Measurements from ENCODE around the gene PPP2R2C.

PPP2R2C gene

GRCh38 chr4:6427439-6428090 is 44.8 kb downstream of the PPP2R2C start:
- peak overlapping the region; percentile 17 for H3K9ac ChIP-seq (ENCODE audit: low read depth, low read length, poor library complexity)
- DNase-seq (ENCODE audit: low spot score), result no peak
- no peak overlapping the region for H2BK120ac ChIP-seq (ENCODE audit: low read depth, low read length)
- H3K9me3 ChIP-seq (replicated peaks in 1 of 2; ENCODE audit: control insufficient read depth in 2 of 2, insufficient read depth in 1 of 2, low read depth in 1 of 2, low read length in 2 of 2), result no peaks in the 10 kb centered on the region
- no peak overlapping the region for H3K18ac ChIP-seq (ENCODE audit: low read length)
- H3K36me3 ChIP-seq (replicated peaks in 1 of 2; ENCODE audit: control insufficient read depth in 2 of 2, insufficient read depth in 2 of 2, low read length in 2 of 2), result no peaks in the 10 kb centered on the region
- H4K91ac ChIP-seq (ENCODE audit: low read depth, low read length, poor library complexity), result no peak overlapping the region
- H3K79me1 ChIP-seq (ENCODE audit: low read depth, low read length), result no peaks in the 10 kb centered on the region
- no peak overlapping the region for H3K27ac ChIP-seq (replicated peaks; ENCODE audit: low read length)
- H3K4me2 ChIP-seq (ENCODE audit: insufficient read depth, low read length, poor library complexity, severe bottlenecking), result no peak overlapping the region
- H3K4me1 ChIP-seq (ENCODE audit: control insufficient read depth in 2 of 2, insufficient read depth in 1 of 2, low read depth in 1 of 2, low read length in 2 of 2), result no peaks in the 10 kb centered on the region
- H2AK5ac ChIP-seq (ENCODE audit: low read depth, low read length), result no peak overlapping the region
- no peak overlapping the region for H3K4me3 ChIP-seq (ENCODE audit: low read length in 2 of 2)
- WGBS, 2 donors (ENCODE audit: extremely low coverage in 2 of 2, insufficient read length in 2 of 2, insufficient replicate concordance in 1 of 2), result no CpG with 5 or more reads among the region's 5 CpGs
- peaks cover 0 to 49% (median 0%) of the 10 kb centered on the region in 3 experiments for H3K27me3 ChIP-seq (ENCODE audit: control insufficient read depth in 3 of 3, insufficient read depth in 3 of 3, low read depth in 1 of 3, low read length in 3 of 3)
- no peak overlapping the region for H2AFZ ChIP-seq (ENCODE audit: low read length)
- no peak overlapping the region for H2BK5ac ChIP-seq (ENCODE audit: low read length)
- H3K23ac ChIP-seq (ENCODE audit: low read depth, low read length, poor library complexity), result no peak overlapping the region
- no peak overlapping the region for H4K8ac ChIP-seq (ENCODE audit: low read depth, low read length)
- no peak overlapping the region for H3K4ac ChIP-seq (ENCODE audit: low read length)
- peak overlapping the region; percentile 63 for H2BK12ac ChIP-seq (ENCODE audit: low read length)
- no peak overlapping the region for H3K14ac ChIP-seq (ENCODE audit: low read length)
- peak overlapping the region; percentile 21 for H2BK15ac ChIP-seq (ENCODE audit: low read length)

DNA sequence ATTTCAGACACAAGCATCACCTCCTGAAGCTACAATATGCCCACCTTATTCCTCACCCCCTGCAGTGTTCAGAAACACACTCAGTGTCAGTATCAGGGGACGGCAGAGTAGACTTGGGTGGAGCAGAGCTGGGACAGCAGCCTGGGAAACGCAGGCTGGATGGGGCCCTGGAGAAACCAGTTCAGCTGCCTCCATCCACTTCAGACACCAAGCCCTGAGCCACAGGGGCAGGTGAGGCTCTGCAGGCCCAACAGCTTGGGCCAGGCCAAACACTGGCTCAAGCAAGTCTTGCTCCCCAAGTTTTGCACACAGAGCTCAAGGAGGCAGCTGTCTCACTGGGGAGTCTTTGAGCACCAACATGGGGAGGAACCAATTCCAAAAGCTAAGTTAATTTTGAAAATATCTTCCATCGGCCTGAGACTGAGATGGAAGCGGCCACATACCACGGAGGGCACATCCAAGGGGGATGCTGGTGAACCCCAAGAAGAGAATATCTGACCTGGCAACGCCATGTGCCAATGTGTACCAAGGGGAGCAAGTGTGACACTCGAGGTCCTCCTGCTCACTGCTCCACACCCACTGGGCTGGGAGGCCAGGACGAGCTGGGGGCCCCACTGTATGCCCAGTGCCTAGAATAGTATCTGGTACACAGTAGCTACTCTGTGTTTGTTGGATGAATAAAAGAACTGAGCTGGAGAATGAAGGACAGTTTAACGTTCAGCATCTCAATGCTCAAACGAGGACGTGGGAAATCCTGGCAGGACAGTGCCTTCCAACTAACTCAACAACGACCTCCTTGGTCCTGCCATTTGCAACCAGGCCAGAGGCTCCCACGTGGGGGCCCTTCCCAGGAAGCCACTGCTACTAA is 45.6 kb downstream of the PPP2R2C start:
- peaks cover 0 to 49% (median 0%) of the 10 kb centered on the region in 3 experiments for H3K27me3 ChIP-seq (ENCODE audit: control insufficient read depth in 3 of 3, insufficient read depth in 3 of 3, low read depth in 1 of 3, low read length in 3 of 3)
- no peak overlapping the region for H3K4me3 ChIP-seq (ENCODE audit: low read length in 2 of 2)
- H4K91ac ChIP-seq (ENCODE audit: low read depth, low read length, poor library complexity), result no peak overlapping the region
- H3K4ac ChIP-seq (ENCODE audit: low read length), result no peak overlapping the region
- no CpG with 5 or more reads among the region's 13 CpGs for WGBS, 2 donors (ENCODE audit: extremely low coverage in 2 of 2, insufficient read length in 2 of 2, insufficient replicate concordance in 1 of 2)
- H3K14ac ChIP-seq (ENCODE audit: low read length), result no peak overlapping the region
- no peaks in the 10 kb centered on the region for H3K36me3 ChIP-seq (replicated peaks in 1 of 2; ENCODE audit: control insufficient read depth in 2 of 2, insufficient read depth in 2 of 2, low read length in 2 of 2)
- no peak overlapping the region for H2BK120ac ChIP-seq (ENCODE audit: low read depth, low read length)
- H3K79me1 ChIP-seq (ENCODE audit: low read depth, low read length), result no peaks in the 10 kb centered on the region
- peak overlapping the region; percentile 17 for H3K9ac ChIP-seq (ENCODE audit: low read depth, low read length, poor library complexity)
- peak overlapping the region; percentile 63 for H2BK12ac ChIP-seq (ENCODE audit: low read length)
- no peak overlapping the region for H2AFZ ChIP-seq (ENCODE audit: low read length)
- H3K4me2 ChIP-seq (ENCODE audit: insufficient read depth, low read length, poor library complexity, severe bottlenecking), result no peak overlapping the region
- H2BK15ac ChIP-seq (ENCODE audit: low read length), result peak overlapping the region; percentile 21
- H2AK5ac ChIP-seq (ENCODE audit: low read depth, low read length), result no peak overlapping the region
- H4K8ac ChIP-seq (ENCODE audit: low read depth, low read length), result no peak overlapping the region
- no peak overlapping the region for H3K27ac ChIP-seq (replicated peaks; ENCODE audit: low read length)
- no peaks in the 10 kb centered on the region for H3K9me3 ChIP-seq (replicated peaks in 1 of 2; ENCODE audit: control insufficient read depth in 2 of 2, insufficient read depth in 1 of 2, low read depth in 1 of 2, low read length in 2 of 2)
- H3K4me1 ChIP-seq (ENCODE audit: control insufficient read depth in 2 of 2, insufficient read depth in 1 of 2, low read depth in 1 of 2, low read length in 2 of 2), result no peaks in the 10 kb centered on the region
- no peak for DNase-seq (ENCODE audit: low spot score)
- H3K23ac ChIP-seq (ENCODE audit: low read depth, low read length, poor library complexity), result peak overlapping the region; percentile 43
- peak overlapping the region; percentile 59 for H3K18ac ChIP-seq (ENCODE audit: low read length)
- H2BK5ac ChIP-seq (ENCODE audit: low read length), result no peak overlapping the region

DNA sequence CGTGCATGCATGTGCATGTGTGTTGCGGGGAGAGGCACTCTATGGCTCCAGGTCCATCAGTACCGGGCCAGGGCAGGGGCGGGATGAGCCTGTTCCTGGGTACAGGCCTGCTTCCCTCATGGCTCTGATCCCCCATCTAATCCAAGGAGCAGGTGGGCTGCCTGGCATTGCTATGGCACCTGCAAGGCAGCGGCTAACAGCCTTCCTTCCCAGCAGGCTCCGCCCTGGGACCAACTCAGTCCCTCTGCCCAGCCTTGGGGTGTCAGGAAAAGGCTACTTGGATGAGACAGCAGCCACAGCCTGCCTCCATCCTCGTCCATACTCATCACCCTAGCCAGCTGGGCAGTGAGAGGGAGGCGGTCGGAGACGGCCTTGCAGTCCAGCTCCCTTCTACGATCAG is 46.5 kb downstream of the PPP2R2C start:
- no CpG with 5 or more reads among the region's 11 CpGs for WGBS, 2 donors (ENCODE audit: extremely low coverage in 2 of 2, insufficient read length in 2 of 2, insufficient replicate concordance in 1 of 2)
- DNase-seq (ENCODE audit: low spot score), result no peak

GRCh38 chr4:6425336-6425735 is 47.1 kb downstream of the PPP2R2C start:
- peak overlapping the region; percentile 60 for H2BK12ac ChIP-seq (ENCODE audit: low read length)
- no CpG with 5 or more reads among the region's 5 CpGs for WGBS, 2 donors (ENCODE audit: extremely low coverage in 2 of 2, insufficient read length in 2 of 2, insufficient replicate concordance in 1 of 2)
- H2AFZ ChIP-seq (ENCODE audit: low read length), result no peak overlapping the region
- H4K8ac ChIP-seq (ENCODE audit: low read depth, low read length), result no peak overlapping the region
- no peak overlapping the region for H3K4ac ChIP-seq (ENCODE audit: low read length)
- H3K36me3 ChIP-seq (replicated peaks in 1 of 2; ENCODE audit: control insufficient read depth in 2 of 2, insufficient read depth in 2 of 2, low read length in 2 of 2), result no peaks in the 10 kb centered on the region
- H2BK5ac ChIP-seq (ENCODE audit: low read length), result no peak overlapping the region
- H4K91ac ChIP-seq (ENCODE audit: low read depth, low read length, poor library complexity), result no peak overlapping the region
- no peak for DNase-seq (ENCODE audit: low spot score)
- no peak overlapping the region for H3K27ac ChIP-seq (replicated peaks; ENCODE audit: low read length)
- peak overlapping the region; percentile 61 for H3K9ac ChIP-seq (ENCODE audit: low read depth, low read length, poor library complexity)
- no peak overlapping the region for H3K4me3 ChIP-seq (ENCODE audit: low read length in 2 of 2)
- peaks cover 0 to 45% (median 0%) of the 10 kb centered on the region in 3 experiments for H3K27me3 ChIP-seq (ENCODE audit: control insufficient read depth in 3 of 3, insufficient read depth in 3 of 3, low read depth in 1 of 3, low read length in 3 of 3)
- H3K79me1 ChIP-seq (ENCODE audit: low read depth, low read length), result no peaks in the 10 kb centered on the region
- no peak overlapping the region for H2BK120ac ChIP-seq (ENCODE audit: low read depth, low read length)
- H3K4me1 ChIP-seq (ENCODE audit: control insufficient read depth in 2 of 2, insufficient read depth in 1 of 2, low read depth in 1 of 2, low read length in 2 of 2), result no peaks in the 10 kb centered on the region
- no peaks in the 10 kb centered on the region for H3K9me3 ChIP-seq (replicated peaks in 1 of 2; ENCODE audit: control insufficient read depth in 2 of 2, insufficient read depth in 1 of 2, low read depth in 1 of 2, low read length in 2 of 2)
- no peak overlapping the region for H3K4me2 ChIP-seq (ENCODE audit: insufficient read depth, low read length, poor library complexity, severe bottlenecking)
- H2AK5ac ChIP-seq (ENCODE audit: low read depth, low read length), result no peak overlapping the region
- H3K14ac ChIP-seq (ENCODE audit: low read length), result no peak overlapping the region
- H3K18ac ChIP-seq (ENCODE audit: low read length), result no peak overlapping the region
- H3K23ac ChIP-seq (ENCODE audit: low read depth, low read length, poor library complexity), result no peak overlapping the region
- H2BK15ac ChIP-seq (ENCODE audit: low read length), result no peak overlapping the region

More for the DNA sequence above, 46.5 kb downstream of the PPP2R2C start:
- H3K18ac ChIP-seq (ENCODE audit: low read length), result peak overlapping the region; percentile 45
- no peaks in the 10 kb centered on the region for H3K36me3 ChIP-seq (replicated peaks in 1 of 2; ENCODE audit: control insufficient read depth in 2 of 2, insufficient read depth in 2 of 2, low read length in 2 of 2)
- H2BK5ac ChIP-seq (ENCODE audit: low read length), result no peak overlapping the region
- no peak overlapping the region for H2BK15ac ChIP-seq (ENCODE audit: low read length)
- no peak overlapping the region for H2BK120ac ChIP-seq (ENCODE audit: low read depth, low read length)
- H3K4ac ChIP-seq (ENCODE audit: low read length), result no peak overlapping the region
- H2BK12ac ChIP-seq (ENCODE audit: low read length), result no peak overlapping the region
- no peaks in the 10 kb centered on the region for H3K9me3 ChIP-seq (replicated peaks in 1 of 2; ENCODE audit: control insufficient read depth in 2 of 2, insufficient read depth in 1 of 2, low read depth in 1 of 2, low read length in 2 of 2)
- peak overlapping the region; percentile 73 for H2AK5ac ChIP-seq (ENCODE audit: low read depth, low read length)
- H3K79me1 ChIP-seq (ENCODE audit: low read depth, low read length), result no peaks in the 10 kb centered on the region
- H3K14ac ChIP-seq (ENCODE audit: low read length), result no peak overlapping the region
- H4K8ac ChIP-seq (ENCODE audit: low read depth, low read length), result no peak overlapping the region
- H4K91ac ChIP-seq (ENCODE audit: low read depth, low read length, poor library complexity), result no peak overlapping the region
- peaks cover 0 to 46% (median 0%) of the 10 kb centered on the region in 3 experiments for H3K27me3 ChIP-seq (ENCODE audit: control insufficient read depth in 3 of 3, insufficient read depth in 3 of 3, low read depth in 1 of 3, low read length in 3 of 3)
- H3K23ac ChIP-seq (ENCODE audit: low read depth, low read length, poor library complexity), result no peak overlapping the region
- no peak overlapping the region for H3K4me2 ChIP-seq (ENCODE audit: insufficient read depth, low read length, poor library complexity, severe bottlenecking)
- no peak overlapping the region for H3K27ac ChIP-seq (replicated peaks; ENCODE audit: low read length)
- H3K4me3 ChIP-seq (ENCODE audit: low read length in 2 of 2), result no peak overlapping the region
- no peak overlapping the region for H2AFZ ChIP-seq (ENCODE audit: low read length)
- no peaks in the 10 kb centered on the region for H3K4me1 ChIP-seq (ENCODE audit: control insufficient read depth in 2 of 2, insufficient read depth in 1 of 2, low read depth in 1 of 2, low read length in 2 of 2)
- H3K9ac ChIP-seq (ENCODE audit: low read depth, low read length, poor library complexity), result no peak overlapping the region

Data from neuronal stem cell (in vitro differentiated cells).